ENCODE results near the gene BMERB1.
"Not testable (repeated sequence)": the region's sequence is repeated elsewhere in the genome, so short reads cannot be mapped to it uniquely, and the experiment has no call there.

BMERB1 gene

DNA sequence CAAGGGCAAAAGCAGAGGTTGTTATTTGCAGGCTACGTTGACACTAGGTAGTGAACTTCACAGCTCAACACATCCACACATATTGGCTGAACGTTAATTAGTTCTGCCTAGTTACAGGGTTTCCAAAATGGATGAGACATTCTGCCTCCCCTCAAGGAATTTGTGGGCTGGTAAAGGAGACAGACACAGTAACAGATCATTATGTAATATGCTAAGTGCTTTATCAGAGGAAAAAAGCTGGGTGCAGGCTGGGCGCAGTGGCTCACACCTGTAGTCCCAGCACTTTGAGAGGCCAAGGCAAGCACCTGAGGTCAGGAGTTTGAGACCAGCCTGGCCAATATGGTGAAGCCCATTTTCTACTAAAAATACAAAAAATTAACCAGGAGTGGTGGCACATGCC is 26.2 kb downstream of the BMERB1 start:
- DNase-seq = peak in 13 of 56 donors; percentile 2 to 42 (median 11)

DNA sequence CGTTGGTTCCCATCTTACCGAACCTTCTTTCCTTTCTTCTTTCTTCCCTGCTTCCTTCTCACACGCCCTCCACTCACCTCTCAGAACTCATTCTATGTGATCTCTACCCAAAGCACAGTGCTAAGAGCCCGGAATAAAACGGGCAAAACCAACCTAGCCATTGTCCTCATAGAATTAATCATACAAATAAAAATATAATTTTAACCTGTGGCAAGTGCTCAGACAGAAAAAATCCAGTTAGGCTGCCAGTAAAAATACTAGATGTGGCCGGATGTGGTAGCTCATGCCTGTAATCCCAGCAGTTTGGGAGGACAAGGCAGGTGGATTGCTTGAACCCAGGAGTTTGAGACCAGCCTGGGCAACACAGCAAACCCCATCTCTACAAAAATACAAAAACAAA is 27.0 kb downstream of the BMERB1 start:
- DNase-seq = no peak

DNA sequence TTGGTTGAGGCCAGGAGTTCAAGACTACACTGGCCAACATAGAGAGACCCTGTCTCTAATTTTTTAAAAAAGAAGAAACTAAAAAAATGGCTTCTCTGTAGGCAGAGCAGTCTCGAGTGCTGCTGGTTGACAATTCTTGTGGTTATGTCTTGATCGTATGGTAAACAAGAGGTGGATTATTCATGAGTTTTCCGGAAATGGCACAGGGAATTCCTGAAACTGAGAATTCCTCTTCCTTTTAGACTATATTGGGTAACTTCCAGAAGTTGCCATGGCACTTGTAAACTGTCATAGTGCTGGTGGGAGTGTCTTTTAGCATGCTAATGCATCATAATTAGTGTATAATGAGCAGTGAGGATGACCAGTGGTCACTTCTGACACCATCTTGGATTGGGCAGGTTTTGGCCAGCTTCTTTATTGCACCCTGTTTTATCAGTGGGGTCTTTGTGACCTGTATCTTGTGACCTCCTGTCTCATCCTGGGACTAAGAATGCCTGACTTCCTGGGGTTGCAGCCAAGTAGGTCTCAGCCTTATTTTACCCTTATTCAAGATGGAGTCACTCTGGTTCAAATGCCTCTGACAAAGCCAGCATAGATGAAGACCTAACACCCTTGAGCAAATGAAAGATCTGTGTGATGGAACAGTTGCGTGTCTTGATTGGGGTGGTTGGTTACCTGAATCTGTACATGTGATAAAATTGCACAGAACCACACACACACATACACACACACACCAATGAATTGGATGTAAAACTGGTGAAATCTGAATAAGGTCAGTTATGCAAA is 30.2 kb downstream of the BMERB1 start:
- DNase-seq = no peak

DNA sequence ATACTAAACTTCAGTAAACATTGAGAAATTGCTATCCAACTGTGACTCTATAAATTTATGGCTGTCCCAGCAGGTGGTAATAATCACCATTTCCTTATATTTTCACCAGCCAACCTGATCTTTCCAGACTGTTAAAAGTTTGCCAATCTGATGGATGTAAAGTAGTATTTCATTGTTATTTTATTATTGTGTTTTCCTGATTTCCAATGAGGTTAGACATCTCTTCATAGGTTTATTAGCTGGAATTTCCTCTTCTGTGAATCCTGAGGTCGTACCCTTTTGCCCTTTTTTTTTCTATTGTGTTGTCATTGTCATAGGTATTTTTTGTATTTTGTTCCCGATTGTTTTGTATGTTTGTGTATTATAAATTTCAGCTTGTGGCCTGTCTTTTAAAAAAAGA is 31.7 kb downstream of the BMERB1 start:
- no peak for DNase-seq

- DNase-seq = no peak
These were observed 32.7 kb downstream of the BMERB1 start for GRCh38 chr16:15466886-15467781.

DNA sequence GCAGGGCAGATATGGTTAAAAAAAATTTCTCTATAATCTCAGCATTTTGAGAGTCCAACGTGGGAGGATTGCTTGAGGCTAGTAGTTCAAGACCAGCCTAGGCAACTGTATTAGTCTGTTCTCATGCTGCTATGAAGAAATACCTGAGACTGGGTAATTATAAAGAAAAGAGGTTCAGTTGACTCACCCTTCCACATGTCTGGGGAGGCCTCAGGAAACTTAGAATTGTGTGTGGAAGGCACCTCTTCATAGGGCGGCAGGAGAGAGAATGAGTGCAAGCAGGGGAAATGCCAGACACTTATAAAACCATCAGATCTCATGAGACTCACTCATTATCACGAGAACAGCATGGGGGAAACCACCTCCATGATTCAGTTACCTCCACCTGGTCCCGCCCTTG is 42.6 kb downstream of the BMERB1 start:
- DNase-seq = not testable (repeated sequence)

DNA sequence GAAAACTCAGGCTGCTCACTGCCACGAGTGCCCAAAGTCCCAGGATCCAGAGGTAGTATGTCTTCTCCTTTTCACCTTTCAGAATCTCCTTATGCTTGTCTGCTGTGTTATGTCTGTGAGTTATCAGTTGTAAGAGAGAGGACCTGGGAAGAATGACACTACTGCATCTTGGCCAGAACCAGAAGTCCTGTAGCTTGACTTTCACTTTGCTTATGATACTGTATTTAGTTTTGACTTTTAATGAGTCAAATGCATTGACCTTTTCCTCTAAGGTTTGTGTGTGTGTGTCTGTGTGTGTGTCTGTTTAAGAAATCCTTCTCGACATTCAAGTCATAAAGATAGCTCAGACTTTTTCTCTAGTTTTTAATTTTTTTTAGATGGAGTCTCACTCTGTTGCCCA is 43.4 kb downstream of the BMERB1 start:
- no peak for DNase-seq

DNA sequence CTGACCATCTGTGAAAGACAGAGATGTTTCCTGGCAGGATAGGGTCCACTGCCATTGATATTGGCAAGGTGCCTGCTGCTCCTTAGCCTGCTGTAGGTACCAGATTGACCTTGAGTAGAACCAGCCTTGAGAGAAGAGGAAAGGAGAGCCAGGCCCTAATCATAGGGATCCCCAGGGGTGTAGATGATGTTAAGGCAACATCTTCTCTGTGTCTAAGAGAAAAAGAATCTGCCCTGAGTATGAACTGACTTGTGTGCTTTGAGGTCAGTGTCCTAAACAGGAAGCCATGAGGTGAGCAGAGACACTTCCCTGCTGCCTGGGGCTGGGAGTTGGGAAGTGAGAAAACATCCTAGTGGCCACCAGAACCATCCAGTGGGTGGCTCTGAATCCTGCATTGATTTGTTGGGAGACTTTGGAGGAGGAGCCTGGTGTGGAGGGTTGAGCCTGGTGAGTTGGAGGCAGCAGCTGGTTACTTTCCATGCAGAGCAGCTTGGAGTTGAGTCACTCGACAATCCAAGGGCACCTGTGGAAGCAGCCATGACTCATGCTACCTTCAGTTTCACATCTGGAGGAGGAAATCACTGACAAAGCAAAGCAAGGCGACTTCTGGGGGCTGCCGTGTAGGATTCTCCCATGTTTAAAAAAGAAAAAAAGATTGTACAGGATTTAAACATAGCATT is 47.8 kb downstream of the BMERB1 start:
- peak in 38 of 56 donors; percentile 3 to 76 (median 33) for DNase-seq

DNA sequence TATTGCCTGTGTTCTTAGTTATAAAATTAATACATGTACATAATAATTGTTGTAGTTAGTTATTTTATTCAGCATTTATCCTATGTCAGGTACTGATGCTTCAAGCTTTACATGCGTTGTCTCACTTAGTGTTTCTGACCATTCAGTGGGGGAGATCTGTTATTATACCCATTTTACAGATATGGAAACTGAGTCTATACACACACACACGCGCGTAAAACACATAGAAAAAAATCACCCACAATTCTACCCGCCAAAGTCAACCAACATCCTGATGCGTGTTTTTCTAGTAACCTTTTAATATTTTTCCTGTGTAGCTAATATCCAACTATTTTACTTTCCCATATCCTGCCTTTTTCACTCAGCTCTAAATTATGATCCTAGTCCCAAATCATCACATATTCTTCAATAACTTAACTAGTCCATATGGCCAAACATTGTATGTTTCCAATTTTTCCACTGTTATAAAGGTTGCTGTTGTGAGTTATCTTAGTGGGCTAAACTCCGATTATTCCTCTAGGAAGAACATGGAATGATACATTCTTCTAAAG is 48.4 kb downstream of the BMERB1 start:
- no peak for DNase-seq

DNA sequence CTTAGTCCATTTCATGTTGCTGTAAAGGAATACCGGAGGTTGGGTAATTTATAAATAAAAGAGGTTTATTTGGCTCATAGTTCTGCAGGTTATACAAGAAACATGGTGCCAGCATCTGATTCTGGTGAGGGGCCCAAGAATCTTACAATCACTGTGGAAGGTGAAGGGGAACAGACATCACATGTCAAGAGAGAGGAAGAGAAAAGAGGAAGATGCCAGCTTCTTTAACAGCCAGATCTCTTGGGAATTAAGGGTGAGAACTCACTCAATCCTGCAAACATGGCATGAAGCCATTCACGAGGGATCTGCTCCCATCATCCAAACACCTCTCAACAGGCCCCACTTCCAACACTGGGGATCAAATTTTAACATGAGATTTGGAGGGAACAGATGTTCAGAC is 49.5 kb downstream of the BMERB1 start:
- no peak for DNase-seq

DNA sequence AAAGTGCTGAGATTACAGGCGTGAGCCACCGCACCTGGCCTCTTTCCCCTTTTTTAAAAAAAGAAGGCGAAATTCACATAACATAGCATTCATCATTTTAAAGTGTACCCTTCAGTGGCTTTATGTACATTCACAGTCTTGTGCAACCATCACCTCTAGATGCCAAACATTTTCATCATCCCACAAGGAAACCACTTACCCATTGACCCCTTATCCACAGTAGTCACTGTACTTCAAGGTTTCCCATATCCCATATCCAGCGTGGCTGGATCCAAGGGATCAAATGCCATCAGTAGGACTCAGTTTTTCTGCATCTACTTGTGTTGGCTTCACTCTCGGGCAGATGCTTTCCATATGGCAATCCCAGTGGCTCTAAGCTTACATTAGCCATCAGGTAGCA is 50.3 kb downstream of the BMERB1 start:
- DNase-seq = no peak

GRCh38 chr16:15485175-15485574 is 50.8 kb downstream of the BMERB1 start:
- no peak for DNase-seq

DNA sequence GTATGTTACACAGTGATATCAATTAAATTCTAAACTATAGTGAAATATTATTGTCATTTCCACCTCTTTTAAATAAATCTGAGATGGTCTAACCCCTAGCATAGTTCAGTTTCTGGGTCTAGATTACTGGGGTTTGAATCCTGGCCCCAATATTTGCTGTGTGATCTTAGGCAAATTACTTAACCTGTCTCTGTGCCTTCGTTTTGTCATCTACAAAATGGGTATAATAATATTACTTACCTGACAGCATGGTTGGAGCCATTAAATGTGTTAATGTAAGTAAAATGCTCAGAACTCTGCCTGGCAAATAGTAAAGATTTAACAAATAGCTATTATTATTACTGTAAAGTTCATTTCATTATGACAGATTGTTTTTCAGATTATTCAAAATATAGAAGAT is 52.3 kb downstream of the BMERB1 start:
- DNase-seq = no peak

- DNase-seq = no peak
These were observed 53.2 kb downstream of the BMERB1 start for GRCh38 chr16:15487336-15488284.

GRCh38 chr16:15489016-15489415 is 54.6 kb downstream of the BMERB1 start:
- DNase-seq = no peak

GRCh38 chr16:15490123-15490711 is 55.8 kb downstream of the BMERB1 start:
- no peak for DNase-seq

GRCh38 chr16:15491411-15491810 is 57.0 kb downstream of the BMERB1 start:
- DNase-seq = no peak

DNA sequence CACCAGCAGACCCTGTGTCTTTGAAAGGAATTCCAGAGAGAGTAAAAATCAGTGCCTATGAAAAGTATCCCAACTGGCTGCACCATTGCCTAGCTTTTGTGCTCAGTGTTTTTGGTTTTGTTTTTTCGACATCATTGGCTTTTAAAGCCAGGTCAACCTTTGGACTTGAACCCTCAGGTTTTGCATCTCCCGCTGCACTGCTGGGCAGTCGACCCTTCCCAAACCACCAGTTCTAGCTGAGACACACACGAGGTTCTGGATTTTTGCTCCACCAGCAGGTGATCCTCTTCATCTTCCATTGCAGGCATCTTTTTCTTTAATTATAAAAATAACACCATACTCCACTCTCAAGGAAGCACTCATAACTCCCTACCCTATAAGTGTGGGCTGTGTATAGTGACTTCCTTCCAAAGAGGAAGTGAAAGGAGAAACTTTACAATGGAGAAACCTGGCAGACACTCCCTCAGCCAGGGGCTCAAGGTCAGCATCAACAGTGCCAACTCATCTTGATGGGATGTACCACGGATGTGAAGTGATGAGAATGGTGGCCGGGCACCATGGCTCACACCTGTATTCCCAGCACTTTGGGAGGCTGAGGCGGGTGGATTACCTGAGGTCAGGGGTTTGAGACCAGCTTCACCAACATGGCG is 57.8 kb downstream of the BMERB1 start:
- no peak for DNase-seq

DNA sequence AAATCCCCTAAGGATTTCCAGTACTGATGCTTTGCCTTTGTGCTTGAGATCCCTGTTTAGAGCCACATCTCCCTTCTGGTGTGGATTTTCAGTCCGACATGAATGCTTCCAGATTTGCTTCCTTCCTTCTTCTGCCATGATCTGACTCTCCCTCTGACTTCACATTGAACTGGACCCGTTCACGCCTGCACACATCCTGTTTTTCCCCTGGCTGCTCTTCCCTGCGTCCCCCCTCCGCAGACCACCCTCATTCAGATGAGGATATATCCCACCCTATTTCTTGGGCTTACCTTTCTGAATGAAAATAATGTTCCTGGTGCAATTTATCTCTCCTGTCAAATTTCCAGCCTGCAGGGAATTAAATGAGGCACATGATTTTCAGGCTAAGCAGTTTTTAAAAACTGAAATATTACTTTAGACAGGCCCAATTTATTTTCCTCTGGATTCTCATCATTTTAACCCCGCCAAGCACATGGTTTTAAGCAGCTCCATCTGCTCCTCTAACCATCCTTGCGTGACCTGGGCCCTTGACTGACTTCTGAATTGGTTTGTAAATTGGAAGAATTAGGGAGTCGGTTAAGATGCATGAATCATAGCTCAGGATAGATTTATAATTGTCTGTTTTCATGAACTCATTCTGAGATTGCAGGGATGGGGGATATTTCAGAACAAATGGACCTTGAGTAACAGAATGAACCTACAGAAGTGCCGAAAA is 59.2 kb downstream of the BMERB1 start:
- DNase-seq = peak in 1 of 56 donors; percentile 1
